ENCODE data around the gene YPEL2.

DNA sequence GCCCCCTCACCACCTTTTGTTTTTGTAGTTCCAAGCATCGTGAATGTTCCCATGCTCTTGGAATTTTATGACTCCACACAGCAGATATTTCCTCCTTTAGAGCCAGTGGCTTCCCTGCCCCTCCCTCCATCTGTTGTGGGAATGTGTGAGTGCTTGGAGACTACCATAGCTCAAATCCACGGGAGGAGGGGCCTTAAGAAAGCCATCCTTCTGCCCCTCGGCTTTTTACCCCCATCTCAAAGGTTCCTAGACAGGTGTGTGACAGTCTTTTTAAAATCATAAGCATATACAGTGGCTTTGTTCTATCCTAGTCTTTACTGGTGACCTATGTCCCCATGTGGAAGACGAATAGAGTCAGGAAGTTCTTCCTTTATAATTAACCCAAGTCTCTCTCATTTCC is 47.2 kb downstream of the YPEL2 start:
- TF ChIP-seq, protein P1, sequence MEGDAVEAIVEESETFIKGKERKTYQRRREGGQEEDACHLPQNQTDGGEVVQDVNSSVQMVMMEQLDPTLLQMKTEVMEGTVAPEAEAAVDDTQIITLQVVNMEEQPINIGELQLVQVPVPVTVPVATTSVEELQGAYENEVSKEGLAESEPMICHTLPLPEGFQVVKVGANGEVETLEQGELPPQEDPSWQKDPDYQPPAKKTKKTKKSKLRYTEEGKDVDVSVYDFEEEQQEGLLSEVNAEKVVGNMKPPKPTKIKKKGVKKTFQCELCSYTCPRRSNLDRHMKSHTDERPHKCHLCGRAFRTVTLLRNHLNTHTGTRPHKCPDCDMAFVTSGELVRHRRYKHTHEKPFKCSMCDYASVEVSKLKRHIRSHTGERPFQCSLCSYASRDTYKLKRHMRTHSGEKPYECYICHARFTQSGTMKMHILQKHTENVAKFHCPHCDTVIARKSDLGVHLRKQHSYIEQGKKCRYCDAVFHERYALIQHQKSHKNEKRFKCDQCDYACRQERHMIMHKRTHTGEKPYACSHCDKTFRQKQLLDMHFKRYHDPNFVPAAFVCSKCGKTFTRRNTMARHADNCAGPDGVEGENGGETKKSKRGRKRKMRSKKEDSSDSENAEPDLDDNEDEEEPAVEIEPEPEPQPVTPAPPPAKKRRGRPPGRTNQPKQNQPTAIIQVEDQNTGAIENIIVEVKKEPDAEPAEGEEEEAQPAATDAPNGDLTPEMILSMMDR (tag by site-specific recombination; IDR thresholded peaks at IDR 0.05), result no peak
- TF ChIP-seq ZNF555 (tag by site-specific recombination; conservative IDR thresholded peaks at IDR 0.05), result no peak
- no peak for TF ChIP-seq ZNF214 (tag by site-specific recombination; IDR thresholded peaks at IDR 0.05; ENCODE audit: borderline replicate concordance)
- TF ChIP-seq ZBTB7A (tag by site-specific recombination; IDR thresholded peaks at IDR 0.05; ENCODE audit: low read depth), result no peak
- TF ChIP-seq ZNF121 (tag by site-specific recombination; IDR thresholded peaks at IDR 0.05), result no peak
- no peak for TF ChIP-seq YY1 (tag by site-specific recombination; IDR thresholded peaks at IDR 0.05)
- TF ChIP-seq, protein P2, sequence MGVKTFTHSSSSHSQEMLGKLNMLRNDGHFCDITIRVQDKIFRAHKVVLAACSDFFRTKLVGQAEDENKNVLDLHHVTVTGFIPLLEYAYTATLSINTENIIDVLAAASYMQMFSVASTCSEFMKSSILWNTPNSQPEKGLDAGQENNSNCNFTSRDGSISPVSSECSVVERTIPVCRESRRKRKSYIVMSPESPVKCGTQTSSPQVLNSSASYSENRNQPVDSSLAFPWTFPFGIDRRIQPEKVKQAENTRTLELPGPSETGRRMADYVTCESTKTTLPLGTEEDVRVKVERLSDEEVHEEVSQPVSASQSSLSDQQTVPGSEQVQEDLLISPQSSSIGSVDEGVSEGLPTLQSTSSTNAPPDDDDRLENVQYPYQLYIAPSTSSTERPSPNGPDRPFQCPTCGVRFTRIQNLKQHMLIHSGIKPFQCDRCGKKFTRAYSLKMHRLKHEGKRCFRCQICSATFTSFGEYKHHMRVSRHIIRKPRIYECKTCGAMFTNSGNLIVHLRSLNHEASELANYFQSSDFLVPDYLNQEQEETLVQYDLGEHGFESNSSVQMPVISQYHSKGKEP (tag by site-specific recombination; IDR thresholded peaks at IDR 0.05), result no peak
- TF ChIP-seq, protein P3, sequence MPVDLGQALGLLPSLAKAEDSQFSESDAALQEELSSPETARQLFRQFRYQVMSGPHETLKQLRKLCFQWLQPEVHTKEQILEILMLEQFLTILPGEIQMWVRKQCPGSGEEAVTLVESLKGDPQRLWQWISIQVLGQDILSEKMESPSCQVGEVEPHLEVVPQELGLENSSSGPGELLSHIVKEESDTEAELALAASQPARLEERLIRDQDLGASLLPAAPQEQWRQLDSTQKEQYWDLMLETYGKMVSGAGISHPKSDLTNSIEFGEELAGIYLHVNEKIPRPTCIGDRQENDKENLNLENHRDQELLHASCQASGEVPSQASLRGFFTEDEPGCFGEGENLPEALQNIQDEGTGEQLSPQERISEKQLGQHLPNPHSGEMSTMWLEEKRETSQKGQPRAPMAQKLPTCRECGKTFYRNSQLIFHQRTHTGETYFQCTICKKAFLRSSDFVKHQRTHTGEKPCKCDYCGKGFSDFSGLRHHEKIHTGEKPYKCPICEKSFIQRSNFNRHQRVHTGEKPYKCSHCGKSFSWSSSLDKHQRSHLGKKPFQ (tag by site-specific recombination; IDR thresholded peaks at IDR 0.05), result no peak
- TF ChIP-seq, protein P4, sequence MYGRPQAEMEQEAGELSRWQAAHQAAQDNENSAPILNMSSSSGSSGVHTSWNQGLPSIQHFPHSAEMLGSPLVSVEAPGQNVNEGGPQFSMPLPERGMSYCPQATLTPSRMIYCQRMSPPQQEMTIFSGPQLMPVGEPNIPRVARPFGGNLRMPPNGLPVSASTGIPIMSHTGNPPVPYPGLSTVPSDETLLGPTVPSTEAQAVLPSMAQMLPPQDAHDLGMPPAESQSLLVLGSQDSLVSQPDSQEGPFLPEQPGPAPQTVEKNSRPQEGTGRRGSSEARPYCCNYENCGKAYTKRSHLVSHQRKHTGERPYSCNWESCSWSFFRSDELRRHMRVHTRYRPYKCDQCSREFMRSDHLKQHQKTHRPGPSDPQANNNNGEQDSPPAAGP (tag by site-specific recombination; IDR thresholded peaks at IDR 0.05), result no peak
- TF ChIP-seq REPIN1 (tag by site-specific recombination; IDR thresholded peaks at IDR 0.05; ENCODE audit: low read depth), result no peak
- TF ChIP-seq ZNF335 (tag by site-specific recombination; conservative IDR thresholded peaks at IDR 0.05), result no peak
- TF ChIP-seq, protein P5, sequence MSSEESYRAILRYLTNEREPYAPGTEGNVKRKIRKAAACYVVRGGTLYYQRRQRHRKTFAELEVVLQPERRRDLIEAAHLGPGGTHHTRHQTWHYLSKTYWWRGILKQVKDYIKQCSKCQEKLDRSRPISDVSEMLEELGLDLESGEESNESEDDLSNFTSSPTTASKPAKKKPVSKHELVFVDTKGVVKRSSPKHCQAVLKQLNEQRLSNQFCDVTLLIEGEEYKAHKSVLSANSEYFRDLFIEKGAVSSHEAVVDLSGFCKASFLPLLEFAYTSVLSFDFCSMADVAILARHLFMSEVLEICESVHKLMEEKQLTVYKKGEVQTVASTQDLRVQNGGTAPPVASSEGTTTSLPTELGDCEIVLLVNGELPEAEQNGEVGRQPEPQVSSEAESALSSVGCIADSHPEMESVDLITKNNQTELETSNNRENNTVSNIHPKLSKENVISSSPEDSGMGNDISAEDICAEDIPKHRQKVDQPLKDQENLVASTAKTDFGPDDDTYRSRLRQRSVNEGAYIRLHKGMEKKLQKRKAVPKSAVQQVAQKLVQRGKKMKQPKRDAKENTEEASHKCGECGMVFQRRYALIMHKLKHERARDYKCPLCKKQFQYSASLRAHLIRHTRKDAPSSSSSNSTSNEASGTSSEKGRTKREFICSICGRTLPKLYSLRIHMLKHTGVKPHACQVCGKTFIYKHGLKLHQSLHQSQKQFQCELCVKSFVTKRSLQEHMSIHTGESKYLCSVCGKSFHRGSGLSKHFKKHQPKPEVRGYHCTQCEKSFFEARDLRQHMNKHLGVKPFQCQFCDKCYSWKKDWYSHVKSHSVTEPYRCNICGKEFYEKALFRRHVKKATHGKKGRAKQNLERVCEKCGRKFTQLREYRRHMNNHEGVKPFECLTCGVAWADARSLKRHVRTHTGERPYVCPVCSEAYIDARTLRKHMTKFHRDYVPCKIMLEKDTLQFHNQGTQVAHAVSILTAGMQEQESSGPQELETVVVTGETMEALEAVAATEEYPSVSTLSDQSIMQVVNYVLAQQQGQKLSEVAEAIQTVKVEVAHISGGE (tag by site-specific recombination; conservative IDR thresholded peaks at IDR 0.05; ENCODE audit: low read depth), result no peak
- TF ChIP-seq TCF7L2 (IDR thresholded peaks at IDR 0.05; ENCODE audit: borderline replicate concordance, low read depth, low read length), result no peak

Measured in HEK293 (cell line).